22Rv1 (cell line): ENCODE data around the gene E2F8.
"Not testable (repeated sequence)": the region's sequence is repeated elsewhere in the genome, so short reads cannot be mapped to it uniquely, and the experiment has no call there.

Experiments used
- H3K27ac ChIP-seq: fragments of 450-650 bp; 2 replicates; pipeline ENCODE4 v1.5.1; 2017
- ZFX ChIP-seq: fragments of 450-650 bp; IDR thresholded peaks from 2 replicates; pipeline ENCODE4 v1.6.1; 2017; ENCODE audit warnings: antibody characterized with exemption, borderline replicate concordance
- TF ChIP-seq, protein P1 (sequence below): fragments of 450-650 bp; IDR thresholded peaks from 2 replicates; pipeline ENCODE4 v1.5.1; 2017; ENCODE audit warnings: mild to moderate bottlenecking

The E2F8 gene

DNA sequence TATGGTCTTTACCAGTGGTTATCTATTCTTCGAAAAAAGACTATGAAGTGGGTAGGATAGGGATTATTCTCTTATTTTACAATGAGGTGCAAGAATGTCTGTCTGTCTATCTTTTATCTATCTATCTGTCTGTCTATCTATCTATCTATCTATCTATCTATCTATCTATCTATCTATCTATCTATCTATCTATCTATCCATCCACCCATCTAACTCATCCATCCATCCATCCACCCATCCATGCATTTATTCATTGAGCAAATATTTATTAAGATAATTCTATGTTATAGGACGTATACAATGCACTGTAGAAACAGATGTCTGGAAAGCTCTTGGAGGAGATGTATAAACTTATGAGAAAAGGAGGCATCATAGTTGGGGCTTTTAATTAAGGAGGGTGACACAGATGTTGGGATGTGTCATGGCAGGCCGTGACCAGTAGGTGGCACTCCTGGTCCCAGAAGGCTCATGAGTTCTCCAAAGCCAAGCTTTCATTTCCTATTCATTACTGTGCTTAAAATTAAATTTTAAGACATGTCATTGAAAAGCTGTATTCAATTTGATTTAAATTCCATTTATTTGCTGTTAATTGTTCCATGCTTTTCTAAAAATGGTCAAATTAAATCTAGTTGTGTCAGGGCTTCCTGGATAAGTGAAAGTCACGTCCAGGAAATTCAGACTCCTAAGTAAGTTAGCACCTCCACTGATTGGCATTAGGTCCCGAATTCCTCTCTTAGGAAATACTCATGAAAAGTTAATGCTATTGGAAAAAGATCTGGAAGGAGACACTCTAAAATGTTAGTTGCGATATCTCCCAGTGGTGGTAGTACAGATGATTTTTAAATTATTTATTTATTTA lies 19.0 kb upstream of the E2F8 start:
- H3K27ac ChIP-seq: no peak overlapping the region
- TF ChIP-seq ZFX: no peak
- TF ChIP-seq, protein P1, sequence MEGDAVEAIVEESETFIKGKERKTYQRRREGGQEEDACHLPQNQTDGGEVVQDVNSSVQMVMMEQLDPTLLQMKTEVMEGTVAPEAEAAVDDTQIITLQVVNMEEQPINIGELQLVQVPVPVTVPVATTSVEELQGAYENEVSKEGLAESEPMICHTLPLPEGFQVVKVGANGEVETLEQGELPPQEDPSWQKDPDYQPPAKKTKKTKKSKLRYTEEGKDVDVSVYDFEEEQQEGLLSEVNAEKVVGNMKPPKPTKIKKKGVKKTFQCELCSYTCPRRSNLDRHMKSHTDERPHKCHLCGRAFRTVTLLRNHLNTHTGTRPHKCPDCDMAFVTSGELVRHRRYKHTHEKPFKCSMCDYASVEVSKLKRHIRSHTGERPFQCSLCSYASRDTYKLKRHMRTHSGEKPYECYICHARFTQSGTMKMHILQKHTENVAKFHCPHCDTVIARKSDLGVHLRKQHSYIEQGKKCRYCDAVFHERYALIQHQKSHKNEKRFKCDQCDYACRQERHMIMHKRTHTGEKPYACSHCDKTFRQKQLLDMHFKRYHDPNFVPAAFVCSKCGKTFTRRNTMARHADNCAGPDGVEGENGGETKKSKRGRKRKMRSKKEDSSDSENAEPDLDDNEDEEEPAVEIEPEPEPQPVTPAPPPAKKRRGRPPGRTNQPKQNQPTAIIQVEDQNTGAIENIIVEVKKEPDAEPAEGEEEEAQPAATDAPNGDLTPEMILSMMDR: peak; percentile 97

DNA sequence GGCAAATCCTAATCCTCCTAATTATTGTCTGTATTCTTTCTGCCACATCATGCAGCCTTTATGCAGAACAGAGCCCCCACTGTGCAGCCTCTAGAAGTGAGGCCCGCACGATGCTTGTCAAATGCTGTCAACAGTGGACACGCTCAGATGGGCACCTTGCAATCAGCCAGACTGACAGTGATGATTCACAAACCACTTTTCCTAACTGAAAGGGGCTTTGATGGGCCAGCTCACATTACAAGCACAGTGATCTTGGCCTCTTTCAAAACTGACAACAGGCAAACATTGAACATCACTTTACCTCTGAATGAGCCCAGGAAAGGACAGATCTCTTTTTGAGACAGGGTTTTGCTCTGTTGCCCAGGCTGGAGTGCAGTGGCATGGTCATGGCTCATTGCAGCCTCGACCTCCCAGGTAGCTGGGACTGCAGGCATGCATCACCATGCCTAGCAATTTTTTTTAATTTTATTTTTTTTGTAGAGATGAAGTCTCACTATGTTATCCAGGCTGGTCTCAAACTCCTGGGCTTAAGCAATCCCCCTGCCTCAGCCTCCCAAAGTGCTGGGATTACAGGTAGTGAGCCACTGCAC lies 18.0 kb upstream of the E2F8 start:
- TF ChIP-seq, protein P1: no peak
- TF ChIP-seq ZFX: no peak
- no peak overlapping the region for H3K27ac ChIP-seq

DNA sequence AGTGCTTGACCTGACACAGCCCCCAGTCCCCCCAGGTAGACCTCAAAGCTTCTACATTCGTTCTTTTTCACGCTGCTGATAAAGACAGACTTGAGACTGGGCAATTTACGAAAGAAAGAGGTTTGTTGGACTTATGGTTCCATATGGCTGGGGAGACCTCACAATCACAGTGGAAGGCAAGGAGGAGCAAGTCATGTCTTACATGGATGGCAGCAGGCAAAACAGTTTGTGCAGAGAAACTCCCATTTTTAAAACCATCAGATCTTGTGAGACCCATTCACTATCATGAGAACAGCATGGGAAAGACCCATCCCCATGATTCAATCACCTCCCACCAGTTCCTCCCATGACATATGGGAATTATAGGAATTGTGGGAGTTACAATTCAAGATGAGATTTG lies 13.7 kb upstream of the E2F8 start:
- H3K27ac ChIP-seq: not testable (repeated sequence)

DNA sequence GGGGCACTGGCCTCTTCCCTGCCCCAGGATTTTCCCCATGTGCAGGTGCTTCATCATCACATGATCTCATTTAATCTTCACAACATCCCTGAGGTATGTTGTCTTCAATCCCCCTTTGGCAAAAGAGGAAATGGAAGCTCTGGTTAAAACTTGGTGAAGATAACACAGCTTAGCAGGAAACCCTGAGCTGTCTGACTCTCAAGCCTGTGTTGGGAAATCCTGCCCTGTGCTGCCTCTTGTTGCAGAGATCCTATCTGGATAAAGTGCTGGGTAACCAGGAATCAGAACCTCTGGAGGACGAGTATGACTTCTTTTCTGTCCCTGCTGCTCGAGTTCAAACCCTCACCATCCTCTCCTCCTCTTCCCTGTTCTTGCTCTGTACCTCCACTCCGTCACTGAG lies 13.1 kb upstream of the E2F8 start:
- no peak overlapping the region for H3K27ac ChIP-seq
- TF ChIP-seq ZFX: no peak
- TF ChIP-seq, protein P1: no peak

DNA sequence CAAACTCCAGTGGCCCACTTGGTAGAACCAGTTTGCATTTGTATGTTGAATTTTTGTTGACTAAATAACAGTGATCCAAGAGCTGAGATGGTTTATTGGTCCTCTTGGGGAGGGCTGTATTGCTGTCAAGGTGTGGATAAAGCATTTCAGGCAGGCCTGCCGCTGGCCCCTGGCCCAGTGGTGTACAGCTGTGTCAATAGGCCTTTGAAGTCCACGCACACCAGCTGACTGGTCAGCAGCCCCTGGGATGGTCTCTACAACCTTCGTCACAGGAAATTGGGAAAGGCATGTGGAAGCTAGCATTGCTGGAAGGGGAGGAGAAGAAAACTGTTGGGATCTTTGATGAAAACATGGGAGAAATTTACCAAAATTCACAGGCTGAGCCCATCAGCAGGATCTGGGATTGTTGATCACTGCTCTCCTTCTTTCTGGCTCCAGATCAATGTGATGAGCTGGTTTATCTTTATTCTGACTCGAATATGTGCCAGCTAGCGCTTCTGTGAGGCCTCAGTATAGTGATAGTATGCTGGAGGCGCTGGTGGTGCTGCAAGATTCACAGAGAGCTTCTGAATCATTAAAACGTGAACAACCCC lies 12.5 kb upstream of the E2F8 start:
- no peak for TF ChIP-seq ZFX
- TF ChIP-seq, protein P1: no peak

DNA sequence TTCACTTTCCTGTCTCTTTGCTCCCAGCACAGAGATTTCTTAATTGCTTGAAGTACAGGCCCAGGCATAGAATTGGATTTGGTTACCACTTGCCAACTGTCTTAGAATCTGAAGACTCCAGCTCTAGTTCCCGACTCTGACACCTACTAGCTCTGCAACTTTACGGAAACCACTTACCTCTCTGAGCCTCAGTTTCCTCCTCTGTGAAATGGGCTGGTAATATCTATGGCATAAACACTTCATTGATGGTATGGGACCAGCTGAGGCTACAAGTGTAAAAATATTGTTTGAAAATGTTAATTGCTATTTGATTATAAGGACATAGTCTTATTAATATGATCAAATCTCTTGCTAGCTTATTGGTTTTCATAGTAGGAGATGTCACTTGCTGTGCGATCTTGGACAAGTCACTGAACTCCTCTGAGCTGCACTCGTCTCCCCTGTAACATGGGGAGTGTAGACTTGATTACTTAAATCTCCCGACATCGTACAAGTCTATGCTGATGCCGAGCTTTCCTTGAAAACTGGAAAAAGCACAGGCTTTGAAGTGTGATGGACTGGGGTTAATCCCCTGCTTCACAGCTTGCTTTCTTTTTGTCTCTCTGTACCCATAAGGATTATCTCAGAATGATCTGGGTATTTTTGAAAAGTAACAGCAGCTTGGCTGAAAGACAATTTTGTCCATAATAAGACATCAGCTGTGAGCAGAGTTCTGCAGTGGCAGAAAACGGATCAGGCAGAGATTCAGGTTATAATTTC lies 11.8 kb upstream of the E2F8 start:
- TF ChIP-seq, protein P1: no peak
- TF ChIP-seq ZFX: no peak

More for the DNA sequence above, 12.5 kb upstream of the E2F8 start:
- H3K27ac ChIP-seq: no peak overlapping the region

DNA sequence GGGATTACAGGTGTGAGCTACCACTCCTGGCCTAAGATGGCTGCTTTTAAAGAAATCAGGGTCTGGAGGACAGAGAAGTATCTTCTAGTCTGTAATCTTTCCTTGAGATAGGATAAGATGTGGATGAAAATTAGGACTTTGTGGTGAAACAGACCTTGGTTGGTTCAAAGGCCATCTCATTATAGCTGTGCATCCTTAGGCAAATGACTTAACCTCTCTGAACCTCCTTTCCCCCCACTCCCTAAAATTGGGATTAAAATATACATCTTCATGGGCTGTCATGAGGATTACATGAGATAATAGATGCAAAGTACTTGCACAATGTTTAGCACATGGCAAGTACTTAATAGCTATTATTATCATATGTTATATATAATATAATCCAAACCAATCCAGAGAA lies 10.8 kb upstream of the E2F8 start:
- no peak overlapping the region for H3K27ac ChIP-seq
- no peak for TF ChIP-seq ZFX
- TF ChIP-seq, protein P1: no peak

More for the DNA sequence above, 11.8 kb upstream of the E2F8 start:
- H3K27ac ChIP-seq: no peak overlapping the region
